Panc1 (cell line): ENCODE data around the gene BRCA1.

ENCODE experiments used
- CTCF ChIP-seq: fragments of 450-650 bp; IDR thresholded peaks from 2 replicates; pipeline ENCODE4 v1.5.1; 2017; ENCODE audit warnings: mild to moderate bottlenecking
- POLR2AphosphoS5 ChIP-seq: IDR thresholded peaks from 2 replicates; pipeline ENCODE4 v1.6.1; 2012; ENCODE audit warnings: mild to moderate bottlenecking, low read depth, low read length, moderate library complexity
- TCF7L2 ChIP-seq: IDR thresholded peaks from 2 replicates; pipeline ENCODE4 v1.6.1; 2011; ENCODE audit warnings: mild to moderate bottlenecking, low read depth, low read length, inconsistent platforms
- TF ChIP-seq, protein P1 (sequence below), 2 experiments: IDR thresholded peaks; 2 replicates each; pipeline ENCODE4 v1.6.1; 2011 to 2012; ENCODE audit warnings: low read depth in 2 of 2, control low read depth in 1 of 2, low read length in 1 of 2, mild to moderate bottlenecking in 1 of 2, moderate library complexity in 1 of 2; ENCODE audit not compliant: insufficient read depth in 1 of 2

DNA sequence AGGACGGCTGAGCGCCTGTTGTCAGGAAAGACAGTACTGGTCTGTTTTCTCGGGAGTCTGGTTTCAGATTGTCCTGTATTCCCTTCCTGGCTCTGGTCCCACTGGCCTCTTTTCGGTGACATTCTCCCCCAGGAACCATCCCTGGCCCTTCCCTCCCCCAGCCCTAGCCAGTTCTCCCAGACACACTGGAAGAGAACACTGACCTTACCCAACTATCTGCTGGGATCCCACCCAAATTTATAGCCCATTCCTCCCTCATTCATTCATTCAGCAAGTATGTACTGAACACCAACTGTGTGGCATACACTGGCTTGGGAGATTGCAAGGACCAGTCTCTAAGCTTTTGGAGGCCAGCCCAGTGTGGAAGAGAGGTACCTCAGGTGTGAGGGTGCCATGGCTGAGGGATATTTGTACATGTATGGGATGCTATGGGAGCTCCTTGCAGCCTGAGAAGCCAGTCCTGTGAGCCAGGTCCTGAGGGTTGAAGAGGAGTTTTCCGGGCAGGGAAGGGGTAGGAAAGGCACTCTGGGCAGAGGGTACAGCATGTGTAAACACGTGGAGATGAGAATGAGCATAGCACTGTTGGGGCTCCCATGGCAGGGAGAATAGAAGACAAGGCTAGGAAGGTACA, 94.9 kb downstream of the BRCA1 start:
- TF ChIP-seq CTCF: no peak
- no peak for TF ChIP-seq POLR2AphosphoS5
- TF ChIP-seq, protein P1, sequence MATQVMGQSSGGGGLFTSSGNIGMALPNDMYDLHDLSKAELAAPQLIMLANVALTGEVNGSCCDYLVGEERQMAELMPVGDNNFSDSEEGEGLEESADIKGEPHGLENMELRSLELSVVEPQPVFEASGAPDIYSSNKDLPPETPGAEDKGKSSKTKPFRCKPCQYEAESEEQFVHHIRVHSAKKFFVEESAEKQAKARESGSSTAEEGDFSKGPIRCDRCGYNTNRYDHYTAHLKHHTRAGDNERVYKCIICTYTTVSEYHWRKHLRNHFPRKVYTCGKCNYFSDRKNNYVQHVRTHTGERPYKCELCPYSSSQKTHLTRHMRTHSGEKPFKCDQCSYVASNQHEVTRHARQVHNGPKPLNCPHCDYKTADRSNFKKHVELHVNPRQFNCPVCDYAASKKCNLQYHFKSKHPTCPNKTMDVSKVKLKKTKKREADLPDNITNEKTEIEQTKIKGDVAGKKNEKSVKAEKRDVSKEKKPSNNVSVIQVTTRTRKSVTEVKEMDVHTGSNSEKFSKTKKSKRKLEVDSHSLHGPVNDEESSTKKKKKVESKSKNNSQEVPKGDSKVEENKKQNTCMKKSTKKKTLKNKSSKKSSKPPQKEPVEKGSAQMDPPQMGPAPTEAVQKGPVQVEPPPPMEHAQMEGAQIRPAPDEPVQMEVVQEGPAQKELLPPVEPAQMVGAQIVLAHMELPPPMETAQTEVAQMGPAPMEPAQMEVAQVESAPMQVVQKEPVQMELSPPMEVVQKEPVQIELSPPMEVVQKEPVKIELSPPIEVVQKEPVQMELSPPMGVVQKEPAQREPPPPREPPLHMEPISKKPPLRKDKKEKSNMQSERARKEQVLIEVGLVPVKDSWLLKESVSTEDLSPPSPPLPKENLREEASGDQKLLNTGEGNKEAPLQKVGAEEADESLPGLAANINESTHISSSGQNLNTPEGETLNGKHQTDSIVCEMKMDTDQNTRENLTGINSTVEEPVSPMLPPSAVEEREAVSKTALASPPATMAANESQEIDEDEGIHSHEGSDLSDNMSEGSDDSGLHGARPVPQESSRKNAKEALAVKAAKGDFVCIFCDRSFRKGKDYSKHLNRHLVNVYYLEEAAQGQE (IDR thresholded peaks at IDR 0.05; ENCODE audit: insufficient read depth in 1 of 2, low read depth in 2 of 2, low read length in 1 of 2): no peak
- TF ChIP-seq TCF7L2: no peak
